Measurements from ENCODE around the gene HSPB7. TPM values are rescaled to one million over a fixed set of nuclear protein-coding genes. Genes with fewer than 3 reads are reported as not detected.
"Not testable (repeated sequence)": the region's sequence is repeated elsewhere in the genome, so short reads cannot be mapped to it uniquely, and the experiment has no call there.

Gene HSPB7
- polyA plus RNA-seq, 3 donors = not detected

DNA sequence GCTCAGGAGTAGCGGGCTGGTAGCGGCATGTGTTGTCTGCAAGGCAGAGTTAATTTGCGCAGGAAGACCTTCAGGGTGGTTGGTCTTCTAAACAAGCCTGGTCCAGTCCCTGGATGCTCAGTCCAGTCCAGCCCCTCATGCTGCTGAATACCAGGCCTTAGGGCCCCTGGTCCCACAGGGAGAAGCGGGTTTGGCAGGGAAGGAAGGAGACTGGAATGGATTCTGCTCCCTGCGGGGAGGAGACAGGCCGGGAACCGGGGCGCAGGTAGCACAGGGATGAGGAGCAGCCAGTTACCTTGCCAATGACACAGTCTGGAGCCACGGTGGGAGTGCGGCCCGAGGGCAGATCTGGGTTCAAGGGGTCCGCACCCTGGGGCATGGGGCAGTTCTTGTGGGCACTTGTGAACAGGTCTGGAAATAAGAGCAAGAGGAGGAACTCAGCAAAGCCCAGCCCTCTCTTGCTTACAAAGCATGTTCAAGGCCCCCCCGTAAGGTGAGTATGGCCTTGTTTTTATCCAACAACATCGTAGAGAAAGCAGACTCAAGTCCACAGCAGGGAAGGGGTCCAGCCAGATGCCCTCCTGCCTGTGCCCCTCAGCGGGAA is 45.5 kb upstream of the HSPB7 start:
- H3K27ac Mint-ChIP-seq = no peak overlapping the region
- H3K4me1 ChIP-seq (ENCODE audit: control insufficient read depth in 1 of 2, insufficient read depth in 2 of 2, low read length in 2 of 2) = no peaks in the 10 kb centered on the region
- no peak for DNase-seq
- intact Hi-C loops (cut with micrococcal nuclease) = loop anchor here in 1 of 2 donors (2.0 kb wide), 1 partner anchor 23 kb away; no protein-coding TSS in a partner anchor
- no peak overlapping the region for H3K27ac ChIP-seq (ENCODE audit: low read depth in 1 of 2, low read length in 2 of 2)
- no peaks in the 10 kb centered on the region for H3K9me3 ChIP-seq (replicated peaks in 1 of 2; ENCODE audit: control insufficient read depth in 1 of 2, insufficient read depth in 1 of 2, low read length in 2 of 2)
- H2AFZ ChIP-seq (ENCODE audit: insufficient read depth, low read depth, low read length, poor library complexity, severe bottlenecking) = no peak overlapping the region
- H3K27me3 ChIP-seq (ENCODE audit: control insufficient read depth in 2 of 2, insufficient read depth in 2 of 2, low read length in 2 of 2) = no peaks in the 10 kb centered on the region
- H3K36me3 ChIP-seq (replicated peaks in 1 of 2; ENCODE audit: control insufficient read depth in 1 of 2, insufficient read depth in 2 of 2, low read length in 2 of 2) = no peaks in the 10 kb centered on the region
- H3K27me3 Mint-ChIP-seq (ENCODE audit: low read depth in 3 of 3) = peaks cover 10 to 29% (median 24%) of the 10 kb centered on the region in 3 donors
- no peaks in the 10 kb centered on the region for H3K36me3 Mint-ChIP-seq
- H3K4me3 Mint-ChIP-seq = no peak overlapping the region
- TF ChIP-seq, protein P1, sequence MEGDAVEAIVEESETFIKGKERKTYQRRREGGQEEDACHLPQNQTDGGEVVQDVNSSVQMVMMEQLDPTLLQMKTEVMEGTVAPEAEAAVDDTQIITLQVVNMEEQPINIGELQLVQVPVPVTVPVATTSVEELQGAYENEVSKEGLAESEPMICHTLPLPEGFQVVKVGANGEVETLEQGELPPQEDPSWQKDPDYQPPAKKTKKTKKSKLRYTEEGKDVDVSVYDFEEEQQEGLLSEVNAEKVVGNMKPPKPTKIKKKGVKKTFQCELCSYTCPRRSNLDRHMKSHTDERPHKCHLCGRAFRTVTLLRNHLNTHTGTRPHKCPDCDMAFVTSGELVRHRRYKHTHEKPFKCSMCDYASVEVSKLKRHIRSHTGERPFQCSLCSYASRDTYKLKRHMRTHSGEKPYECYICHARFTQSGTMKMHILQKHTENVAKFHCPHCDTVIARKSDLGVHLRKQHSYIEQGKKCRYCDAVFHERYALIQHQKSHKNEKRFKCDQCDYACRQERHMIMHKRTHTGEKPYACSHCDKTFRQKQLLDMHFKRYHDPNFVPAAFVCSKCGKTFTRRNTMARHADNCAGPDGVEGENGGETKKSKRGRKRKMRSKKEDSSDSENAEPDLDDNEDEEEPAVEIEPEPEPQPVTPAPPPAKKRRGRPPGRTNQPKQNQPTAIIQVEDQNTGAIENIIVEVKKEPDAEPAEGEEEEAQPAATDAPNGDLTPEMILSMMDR (IDR thresholded peaks at IDR 0.05) = no peak
- no peak overlapping the region for H3K9ac ChIP-seq (ENCODE audit: insufficient read depth, low read length, poor library complexity, severe bottlenecking)
- H3K4me1 Mint-ChIP-seq = no peaks in the 10 kb centered on the region
- no peak overlapping the region for H3K4me3 ChIP-seq (replicated peaks in 1 of 3; ENCODE audit: low read depth in 2 of 3, low read length in 3 of 3)
- H3K79me2 ChIP-seq (ENCODE audit: insufficient read depth, low read length) = no peaks in the 10 kb centered on the region
- no peaks in the 10 kb centered on the region for H3K9me3 Mint-ChIP-seq
- WGBS (ENCODE audit: insufficient coverage) = 93% methylated on average over 14 of the region's 15 CpGs
- H3K4me2 ChIP-seq (replicated peaks; ENCODE audit: extremely low read depth, low read length, poor library complexity, severe bottlenecking) = no peak overlapping the region
- no peaks in the 10 kb centered on the region for H4K20me1 ChIP-seq (ENCODE audit: insufficient read depth, low read length)

DNA sequence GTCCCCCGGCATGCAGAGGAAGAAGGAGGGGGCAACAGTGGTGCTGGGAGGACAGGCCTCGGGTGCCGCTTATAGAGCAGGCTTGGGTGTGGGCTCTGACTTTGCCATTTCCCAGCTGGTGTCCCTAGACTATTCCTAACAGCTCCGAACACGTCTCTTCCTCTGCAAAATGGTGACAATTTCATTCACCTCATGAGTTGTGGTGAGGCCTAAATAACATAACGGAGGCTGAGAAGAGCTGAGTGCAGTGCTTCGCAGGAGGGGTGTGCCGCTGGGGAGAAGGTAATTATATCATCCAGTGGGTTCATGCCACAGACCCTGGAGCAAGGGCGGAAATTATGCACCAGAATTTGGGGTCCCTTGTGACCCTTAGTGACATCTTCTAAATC is 44.8 kb upstream of the HSPB7 start:
- not testable (repeated sequence) for H3K4me1 ChIP-seq (ENCODE audit: control insufficient read depth in 1 of 2, insufficient read depth in 2 of 2, low read length in 2 of 2); H3K27ac Mint-ChIP-seq; H3K36me3 Mint-ChIP-seq; H3K79me2 ChIP-seq (ENCODE audit: insufficient read depth, low read length); H3K4me3 ChIP-seq (replicated peaks in 1 of 3; ENCODE audit: low read depth in 2 of 3, low read length in 3 of 3); H3K36me3 ChIP-seq (replicated peaks in 1 of 2; ENCODE audit: control insufficient read depth in 1 of 2, insufficient read depth in 2 of 2, low read length in 2 of 2); H3K27ac ChIP-seq (ENCODE audit: low read depth in 1 of 2, low read length in 2 of 2); H2AFZ ChIP-seq (ENCODE audit: insufficient read depth, low read depth, low read length, poor library complexity, severe bottlenecking); H3K9me3 Mint-ChIP-seq; H3K9me3 ChIP-seq (replicated peaks in 1 of 2; ENCODE audit: control insufficient read depth in 1 of 2, insufficient read depth in 1 of 2, low read length in 2 of 2); DNase-seq; H4K20me1 ChIP-seq (ENCODE audit: insufficient read depth, low read length); H3K4me1 Mint-ChIP-seq; H3K4me2 ChIP-seq (replicated peaks; ENCODE audit: extremely low read depth, low read length, poor library complexity, severe bottlenecking); H3K4me3 Mint-ChIP-seq; H3K27me3 ChIP-seq (ENCODE audit: control insufficient read depth in 2 of 2, insufficient read depth in 2 of 2, low read length in 2 of 2); H3K9ac ChIP-seq (ENCODE audit: insufficient read depth, low read length, poor library complexity, severe bottlenecking)
- WGBS (ENCODE audit: insufficient coverage) = 92% methylated on average over 4 of the region's 9 CpGs
- peaks cover 10 to 27% (median 24%) of the 10 kb centered on the region in 3 donors for H3K27me3 Mint-ChIP-seq (ENCODE audit: low read depth in 3 of 3)
- intact Hi-C loops (cut with micrococcal nuclease) = loop anchor here in 1 of 2 donors (2.0 kb wide), 1 partner anchor 22 kb away; no protein-coding TSS in a partner anchor

DNA sequence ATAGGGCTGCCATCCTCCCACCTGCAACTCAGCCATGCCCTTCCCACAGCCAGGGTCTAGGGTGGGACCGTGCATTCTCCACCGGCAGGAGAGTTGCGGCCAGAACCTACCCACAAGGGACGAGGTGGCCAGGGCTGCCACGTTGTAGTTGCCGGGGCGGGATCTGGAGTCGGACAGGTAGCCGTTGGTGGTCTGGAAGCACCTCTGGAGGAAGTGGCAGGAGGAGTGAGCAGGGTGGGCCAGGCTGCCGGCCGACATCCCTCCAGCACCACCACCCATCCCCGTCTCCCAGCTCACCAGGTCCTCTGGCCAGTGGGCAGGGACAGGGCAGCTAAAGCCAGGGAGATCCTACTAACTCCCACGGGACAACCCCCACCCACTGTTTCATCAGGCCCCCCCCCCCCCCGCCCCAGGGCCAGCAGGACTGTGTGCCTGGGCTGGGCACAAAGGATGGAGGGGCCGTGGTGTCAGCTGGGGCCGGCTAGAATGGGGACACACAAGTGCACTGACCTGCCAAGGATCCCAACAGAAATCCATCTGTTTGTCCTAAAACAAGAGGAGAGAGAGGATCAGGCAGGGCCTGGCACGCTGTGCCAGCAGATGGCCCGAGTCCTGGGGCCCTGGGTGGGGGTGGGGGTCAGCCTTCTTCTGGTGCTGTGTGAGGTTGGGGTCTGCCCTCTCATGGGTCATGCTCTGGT is 44.3 kb upstream of the HSPB7 start:
- peaks cover 9 to 26% (median 22%) of the 10 kb centered on the region in 3 donors for H3K27me3 Mint-ChIP-seq (ENCODE audit: low read depth in 3 of 3)
- not testable (repeated sequence) for H4K20me1 ChIP-seq (ENCODE audit: insufficient read depth, low read length); H3K27ac Mint-ChIP-seq; H3K36me3 ChIP-seq (replicated peaks in 1 of 2; ENCODE audit: control insufficient read depth in 1 of 2, insufficient read depth in 2 of 2, low read length in 2 of 2); H3K27me3 ChIP-seq (ENCODE audit: control insufficient read depth in 2 of 2, insufficient read depth in 2 of 2, low read length in 2 of 2); H3K9ac ChIP-seq (ENCODE audit: insufficient read depth, low read length, poor library complexity, severe bottlenecking); H3K4me3 ChIP-seq (replicated peaks in 1 of 3; ENCODE audit: low read depth in 2 of 3, low read length in 3 of 3); H2AFZ ChIP-seq (ENCODE audit: insufficient read depth, low read depth, low read length, poor library complexity, severe bottlenecking); H3K4me2 ChIP-seq (replicated peaks; ENCODE audit: extremely low read depth, low read length, poor library complexity, severe bottlenecking); H3K9me3 ChIP-seq (replicated peaks in 1 of 2; ENCODE audit: control insufficient read depth in 1 of 2, insufficient read depth in 1 of 2, low read length in 2 of 2); H3K4me3 Mint-ChIP-seq; H3K4me1 ChIP-seq (ENCODE audit: control insufficient read depth in 1 of 2, insufficient read depth in 2 of 2, low read length in 2 of 2); H3K36me3 Mint-ChIP-seq; H3K9me3 Mint-ChIP-seq; H3K4me1 Mint-ChIP-seq; DNase-seq; H3K79me2 ChIP-seq (ENCODE audit: insufficient read depth, low read length); H3K27ac ChIP-seq (ENCODE audit: low read depth in 1 of 2, low read length in 2 of 2)
- intact Hi-C loops (cut with micrococcal nuclease) = loop anchor here in 1 of 2 donors (2.0 kb wide), 1 partner anchor 21 kb away; no protein-coding TSS in a partner anchor
- 85% methylated on average over 11 of the region's 18 CpGs for WGBS (ENCODE audit: insufficient coverage)
